Measurements from ENCODE around the gene SETDB2. TPM values are rescaled to one million over a fixed set of nuclear protein-coding genes. Genes with fewer than 3 reads are reported as not detected.

Gene SETDB2
- total and polyA plus RNA-seq, 2 of the 13 experiments (the other 11 are each of a cell fraction or from before 2014, with no cell fraction given): 8.1 to 8.7 TPM

- no peak for TF ChIP-seq ZNF563 (CRISPR knock-in tag; IDR thresholded peaks at IDR 0.05)
- no peak for TF ChIP-seq PAF1 (CRISPR knock-in tag; IDR thresholded peaks at IDR 0.05)
- TF ChIP-seq ZNF598 (CRISPR knock-in tag; IDR thresholded peaks at IDR 0.05; ENCODE audit: borderline replicate concordance): no peak
- no peak for TF ChIP-seq FOXJ3 (CRISPR knock-in tag; IDR thresholded peaks at IDR 0.05; ENCODE audit: borderline replicate concordance)
- TF ChIP-seq CENPX (CRISPR knock-in tag; IDR thresholded peaks at IDR 0.05): no peak
- TF ChIP-seq ESRRA (CRISPR knock-in tag; IDR thresholded peaks at IDR 0.05; ENCODE audit: low read depth): no peak
- 0 out of 2 replicates have a peak, but pooled peaks have one; percentile 15 for TF ChIP-seq FOXA3 (CRISPR knock-in tag; IDR thresholded peaks at IDR 0.05)
- peak; percentile 44; the same call in 1 of the 2 replicates for TF ChIP-seq ZBTB25 (CRISPR knock-in tag; IDR thresholded peaks at IDR 0.05)
- no peak for TF ChIP-seq NKX3-1 (CRISPR knock-in tag; IDR thresholded peaks at IDR 0.05)
- no peak for TF ChIP-seq ZNF883 (CRISPR knock-in tag; IDR thresholded peaks at IDR 0.05; ENCODE audit: not compliant biosample characterization)
- no peak for TF ChIP-seq ZNF589 (CRISPR knock-in tag; conservative IDR thresholded peaks at IDR 0.05)
- no peak for TF ChIP-seq SRSF9 (IDR thresholded peaks at IDR 0.05; ENCODE audit: borderline replicate concordance, insufficient read depth, low read depth, low read length, poor library complexity, severe bottlenecking)
- TF ChIP-seq HMGXB4 (CRISPR knock-in tag; IDR thresholded peaks at IDR 0.05; ENCODE audit: borderline replicate concordance in 1 of 2, low read depth in 1 of 2): peak; percentile 26 to 59; a peak in 1 of 4 replicates
- no peak for TF ChIP-seq TCF12 (IDR thresholded peaks at IDR 0.05)
- TF ChIP-seq TCF12 (CRISPR knock-in tag; IDR thresholded peaks at IDR 0.05): no peak
- TF ChIP-seq RARG (CRISPR knock-in tag; IDR thresholded peaks at IDR 0.05; ENCODE audit: low read depth): no peak
- no peak for TF ChIP-seq TP53 (CRISPR knock-in tag; conservative IDR thresholded peaks at IDR 0.05)
- peak; percentile 37; the same call in 1 of the 2 replicates for TF ChIP-seq IRF2 (CRISPR knock-in tag; IDR thresholded peaks at IDR 0.05)
- no peak for TF ChIP-seq RARA (CRISPR knock-in tag; IDR thresholded peaks at IDR 0.05)
- TF ChIP-seq ISL2 (CRISPR knock-in tag; IDR thresholded peaks at IDR 0.05): no peak
- 0 out of 2 replicates have a peak, but pooled peaks have one; percentile 45 for TF ChIP-seq HOMEZ (CRISPR knock-in tag; IDR thresholded peaks at IDR 0.05; ENCODE audit: low read depth)
- no peak for TF ChIP-seq BATF2 (CRISPR knock-in tag; IDR thresholded peaks at IDR 0.05)
- TF ChIP-seq ZSCAN29 (CRISPR knock-in tag; conservative IDR thresholded peaks at IDR 0.05): no peak
- no peak for TF ChIP-seq ZNF354B (CRISPR knock-in tag; IDR thresholded peaks at IDR 0.05)
Measured at GRCh38 chr13:49421391-49421790, 22.7 kb upstream of the SETDB2 start (continued).
